ENCODE results near the gene PTPN5.

The PTPN5 gene

DNA sequence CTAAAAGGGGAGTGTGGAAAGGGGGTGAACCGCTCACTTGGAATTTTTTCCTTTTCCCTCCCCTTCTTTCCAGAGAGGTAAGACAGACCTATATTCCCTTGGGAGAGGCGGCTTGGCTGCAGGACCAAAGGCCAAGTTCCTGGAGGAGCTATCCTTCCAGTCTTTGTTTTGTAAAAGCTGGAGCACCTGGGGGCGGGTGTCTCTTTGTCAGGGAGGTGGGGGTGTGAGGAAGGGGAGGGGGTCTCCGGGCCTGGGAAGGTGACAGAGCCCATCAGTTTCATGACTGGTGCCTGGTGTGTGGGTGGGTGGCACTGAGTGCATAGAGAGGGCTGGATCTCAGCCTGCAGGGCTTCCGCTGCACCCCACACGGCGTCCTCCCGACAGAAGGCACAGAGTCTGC lies 18.5 kb downstream of the PTPN5 start:
- no peak for DNase-seq (ENCODE audit: low read depth, low spot score)

DNA sequence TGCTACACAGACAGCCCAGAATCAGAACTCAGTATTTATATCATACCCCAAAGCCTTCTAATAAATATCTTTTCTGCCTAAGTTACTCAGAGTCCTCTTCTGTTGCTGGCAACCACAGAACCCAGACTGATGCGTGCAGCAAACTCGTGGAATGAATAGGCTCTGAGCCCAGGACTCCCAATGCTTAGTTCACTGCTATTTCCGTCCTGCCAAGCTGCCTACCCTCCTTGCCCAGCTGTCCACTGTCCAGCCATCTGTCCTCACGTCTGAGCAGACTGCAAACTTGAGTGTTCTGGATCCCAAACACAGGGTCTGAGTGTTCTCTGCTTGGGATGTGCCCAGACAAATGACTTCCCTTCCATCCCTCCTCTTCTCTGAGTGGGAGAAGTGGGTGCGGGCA lies 19.4 kb downstream of the PTPN5 start:
- no peak for DNase-seq (ENCODE audit: low read depth, low spot score)

- DNase-seq (ENCODE audit: low read depth, low spot score) = no peak
Measured at GRCh38 chr11:18771266-18772035, 20.1 kb downstream of the PTPN5 start.

DNA sequence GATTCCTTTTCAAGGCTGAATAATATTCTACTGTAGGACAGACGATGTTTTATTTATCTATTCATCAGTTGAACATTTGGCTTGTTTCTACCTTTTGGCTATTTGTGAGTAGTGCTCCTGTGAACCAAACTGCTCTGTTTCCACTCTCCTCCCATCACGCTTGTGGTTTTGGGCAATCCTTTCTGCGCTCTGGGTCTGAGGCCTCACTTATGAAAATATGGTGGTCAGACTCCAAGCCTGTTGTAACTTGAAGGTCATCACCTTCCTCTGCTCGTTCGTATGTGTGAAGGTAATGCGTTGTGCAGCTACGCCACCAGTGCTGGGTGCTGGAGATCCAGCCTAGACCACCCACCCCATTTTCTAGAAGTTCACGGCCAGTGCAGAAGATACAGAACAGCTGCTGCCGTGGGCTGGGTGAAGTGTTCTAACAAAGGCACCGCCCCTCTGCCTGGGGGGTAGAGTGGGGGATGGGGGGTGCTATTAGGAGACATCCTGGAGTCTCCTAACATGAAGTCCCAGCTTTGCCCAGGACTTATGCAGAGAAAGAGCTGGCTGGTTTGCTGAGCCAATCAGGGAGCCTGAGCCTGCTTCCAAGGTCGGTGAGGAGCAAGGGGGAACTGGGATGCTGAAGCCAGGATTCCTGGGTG lies 21.0 kb downstream of the PTPN5 start:
- DNase-seq (ENCODE audit: low read depth, low spot score) = no peak

DNA sequence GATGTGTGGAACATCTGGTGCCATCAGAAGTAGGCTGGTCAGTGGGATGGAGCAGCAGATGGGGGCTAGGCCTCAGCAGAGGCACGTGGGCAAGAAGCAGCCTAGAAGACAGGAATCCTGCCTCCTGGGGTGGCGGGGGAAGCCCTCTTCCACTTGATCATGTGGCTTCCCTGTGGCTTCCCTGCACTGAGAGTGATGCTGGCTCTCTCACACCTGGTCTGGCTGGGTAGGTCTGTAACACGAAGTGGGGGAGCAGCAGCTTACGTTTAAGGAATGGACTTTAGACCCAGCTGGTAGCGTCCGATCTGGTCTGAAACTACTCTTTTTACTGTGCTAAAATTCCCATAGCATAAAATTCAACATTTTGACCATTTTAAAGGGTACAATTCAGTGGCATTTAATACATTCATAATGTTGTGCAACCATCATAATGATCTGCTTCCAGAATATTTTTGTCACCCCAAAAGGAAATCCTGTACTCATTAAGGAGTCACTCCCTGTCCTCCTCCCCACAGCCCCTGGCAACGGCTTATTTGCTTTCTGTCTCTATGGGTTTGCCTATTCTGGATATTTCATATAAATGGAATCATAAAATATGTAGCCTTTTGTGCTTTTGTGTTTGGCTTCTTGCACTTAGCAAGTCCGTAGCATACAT lies 21.7 kb downstream of the PTPN5 start:
- DNase-seq (ENCODE audit: low read depth, low spot score) = no peak

GRCh38 chr11:18768978-18769377 lies 22.6 kb downstream of the PTPN5 start:
- no peak for DNase-seq (ENCODE audit: low read depth, low spot score)

DNA sequence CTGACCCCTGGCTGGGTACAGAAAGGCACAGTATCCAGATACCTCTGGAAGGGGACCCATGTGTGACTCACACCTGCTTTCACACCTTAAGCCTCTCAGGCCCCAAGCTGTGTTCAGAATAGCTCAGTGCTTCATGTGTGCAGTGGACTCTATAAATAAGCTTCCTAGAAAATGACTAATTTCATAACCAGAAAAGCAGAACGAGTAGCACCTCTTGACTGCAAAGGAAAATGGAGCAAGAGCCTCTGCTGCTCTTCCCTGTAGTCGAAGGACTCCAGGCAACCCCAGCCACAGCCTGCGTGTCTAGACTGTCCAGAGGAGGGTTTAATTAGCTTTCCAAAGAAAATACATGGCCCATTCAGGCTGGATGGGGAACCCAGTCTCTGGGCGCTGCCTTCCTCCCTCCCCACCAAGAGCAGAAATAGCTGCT lies 23.1 kb downstream of the PTPN5 start:
- DNase-seq (ENCODE audit: low read depth, low spot score) = no peak

- DNase-seq (ENCODE audit: low read depth, low spot score) = no peak
Measured at GRCh38 chr11:18766015-18766414, 25.6 kb downstream of the PTPN5 start.

GRCh38 chr11:18765554-18765953 lies 26.0 kb downstream of the PTPN5 start:
- DNase-seq (ENCODE audit: low read depth, low spot score) = no peak

GRCh38 chr11:18761741-18762140 lies 29.9 kb downstream of the PTPN5 start:
- DNase-seq (ENCODE audit: low read depth, low spot score) = no peak

DNA sequence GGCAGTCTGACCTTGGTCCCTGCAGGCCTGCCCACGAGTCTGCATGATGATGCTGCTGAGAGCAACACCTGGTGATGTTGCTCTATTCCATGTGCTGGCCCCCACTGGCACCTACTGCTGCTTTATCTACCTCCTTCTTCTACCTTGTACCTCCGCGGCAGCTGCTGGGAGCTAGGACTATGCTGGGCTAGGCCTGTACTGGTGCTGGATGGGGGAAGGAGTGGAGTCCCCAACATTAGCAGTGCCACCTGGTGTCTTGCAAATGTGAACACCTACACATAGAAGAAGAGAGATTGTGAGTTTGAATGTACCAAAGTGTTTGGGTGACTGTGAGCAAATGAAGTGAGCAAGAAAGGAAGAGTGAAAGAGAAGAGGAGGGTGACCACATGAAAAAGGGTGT lies 30.5 kb downstream of the PTPN5 start:
- DNase-seq (ENCODE audit: low read depth, low spot score) = no peak

DNA sequence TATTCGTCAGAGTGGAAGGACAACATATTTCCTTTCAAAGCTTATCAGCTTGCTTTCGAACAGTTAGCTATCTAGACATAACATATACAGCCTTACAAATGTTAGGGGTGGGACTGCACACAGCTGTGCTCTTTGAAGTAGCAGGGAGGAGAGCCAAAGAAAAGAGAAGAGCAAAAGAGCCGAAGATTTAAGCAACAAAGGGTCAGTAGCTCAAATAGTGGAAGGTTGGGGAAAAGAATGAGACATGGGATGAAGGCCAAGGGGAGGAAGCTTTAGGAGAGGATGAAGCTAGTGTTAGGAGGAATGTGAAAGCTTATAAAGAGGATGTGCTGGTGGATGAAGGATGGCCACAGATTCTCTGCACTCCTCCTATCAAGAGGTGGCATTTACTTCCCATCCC lies 33.8 kb downstream of the PTPN5 start:
- no peak for DNase-seq (ENCODE audit: low read depth, low spot score)

GRCh38 chr11:18756889-18757288 lies 34.7 kb downstream of the PTPN5 start:
- DNase-seq (ENCODE audit: low read depth, low spot score) = no peak

DNA sequence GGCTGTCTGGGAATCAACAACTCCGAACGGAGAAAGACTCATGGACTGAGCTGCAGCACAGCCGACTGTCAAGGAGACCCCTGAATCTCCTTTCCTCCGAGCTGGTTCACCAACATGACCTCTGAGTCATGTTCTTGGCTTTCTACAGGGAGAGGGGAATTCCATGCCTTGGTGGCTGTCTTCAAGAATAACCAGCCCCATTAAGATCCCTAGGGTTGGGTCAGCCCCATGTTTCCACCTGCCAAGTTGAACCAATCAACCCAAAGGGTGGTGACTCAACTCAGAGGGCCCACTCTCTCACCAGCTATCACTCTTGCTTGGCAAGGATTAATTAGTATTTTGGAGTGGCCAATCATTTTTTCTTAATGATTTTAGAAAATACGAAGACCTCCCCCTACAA lies 37.3 kb downstream of the PTPN5 start:
- DNase-seq (ENCODE audit: low read depth, low spot score) = no peak

DNA sequence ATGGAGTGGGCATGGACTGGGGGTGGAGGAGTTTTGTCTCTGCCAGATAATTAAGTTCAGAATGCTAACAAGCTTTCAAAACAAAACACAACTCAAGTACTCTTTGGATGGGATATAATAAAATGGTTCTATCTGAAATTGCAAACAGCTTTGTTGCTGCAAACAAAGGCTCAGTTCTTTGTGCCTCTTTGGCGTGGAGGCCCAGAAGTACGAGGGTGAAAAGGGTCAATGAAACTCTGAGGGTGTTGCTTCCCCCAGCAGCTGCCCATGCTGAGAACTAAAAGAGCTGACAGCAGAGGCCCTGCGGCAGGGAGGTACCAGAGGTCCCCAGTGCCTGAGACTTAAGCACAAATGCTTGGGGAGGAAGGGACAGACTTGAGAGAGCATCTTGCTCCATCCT lies 39.1 kb downstream of the PTPN5 start:
- DNase-seq (ENCODE audit: low read depth, low spot score) = no peak

- no peak for DNase-seq (ENCODE audit: low read depth, low spot score)
Measured at GRCh38 chr11:18750944-18751343, 40.7 kb downstream of the PTPN5 start.

GRCh38 chr11:18749681-18750319 lies 41.8 kb downstream of the PTPN5 start:
- no peak for DNase-seq (ENCODE audit: low read depth, low spot score)

DNA sequence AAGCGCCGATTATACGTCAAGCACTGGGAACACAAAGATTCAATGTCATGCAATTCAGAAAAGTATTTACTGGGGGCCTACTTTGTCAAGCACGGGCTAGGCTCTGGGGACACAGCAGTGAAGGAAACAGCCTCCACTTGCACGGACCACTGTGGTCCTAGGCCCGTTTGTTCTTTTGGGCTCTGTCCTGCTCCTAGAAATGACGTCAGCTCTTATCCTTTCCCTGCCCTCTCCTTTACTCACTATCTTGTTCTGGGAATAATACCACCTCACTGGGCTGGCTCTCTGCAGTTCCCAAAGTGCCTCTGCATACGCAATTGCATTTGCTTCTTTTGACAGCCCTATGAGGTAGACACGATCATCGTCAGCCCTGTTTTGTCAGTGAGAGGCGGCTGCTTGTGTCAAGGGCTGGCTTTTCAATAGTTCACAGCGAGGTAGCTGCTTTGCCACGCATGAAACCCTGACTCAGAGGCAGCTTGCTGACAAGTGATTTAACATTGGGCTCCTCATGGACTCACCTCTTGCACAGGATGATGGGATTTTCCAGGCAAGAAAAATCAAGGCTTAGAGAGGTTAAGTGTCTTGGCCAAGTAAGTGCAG lies 42.7 kb downstream of the PTPN5 start:
- no peak for DNase-seq (ENCODE audit: low read depth, low spot score)

DNA sequence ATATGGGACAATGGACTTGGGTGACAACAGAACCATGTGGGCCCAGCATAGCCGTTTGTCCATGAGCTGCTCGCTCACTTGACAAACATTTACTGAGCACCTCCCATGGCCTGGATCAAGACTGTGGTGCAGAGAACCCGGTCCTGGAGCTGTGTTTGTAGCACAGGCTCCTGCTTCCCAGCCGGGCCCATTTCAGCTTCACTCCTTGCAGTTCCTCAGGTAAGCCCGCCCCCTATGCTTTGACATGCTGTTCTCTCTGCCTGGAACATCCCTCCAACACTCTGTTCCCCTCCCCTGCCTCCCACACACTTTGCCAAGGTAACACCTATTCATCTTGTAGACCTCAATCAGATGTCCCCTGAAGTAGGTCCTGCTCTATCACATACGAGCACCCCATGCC lies 46.3 kb downstream of the PTPN5 start:
- DNase-seq (ENCODE audit: low read depth, low spot score) = no peak

GRCh38 chr11:18743900-18744514 lies 47.6 kb downstream of the PTPN5 start:
- no peak for DNase-seq (ENCODE audit: low read depth, low spot score)

DNA sequence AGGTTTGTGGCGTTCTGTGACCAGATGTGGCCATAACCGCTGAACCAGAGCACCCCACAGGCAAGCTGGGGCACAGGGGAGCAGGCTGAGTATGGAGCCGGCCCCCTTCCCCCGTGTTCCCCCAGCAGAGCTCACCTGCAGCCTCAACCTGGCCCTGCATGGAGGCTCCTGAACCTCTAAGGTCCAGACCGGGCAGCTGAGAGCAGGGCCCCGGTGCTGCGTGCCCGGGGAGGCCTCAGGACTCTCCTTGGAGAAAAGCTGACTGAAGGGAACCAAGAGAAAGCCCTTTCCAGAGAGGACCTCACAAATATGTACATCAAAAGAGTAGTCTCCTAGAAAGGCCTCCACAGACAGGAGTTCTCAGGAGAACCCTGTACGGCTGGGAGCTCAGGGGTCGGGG lies 48.2 kb downstream of the PTPN5 start:
- no peak for DNase-seq (ENCODE audit: low read depth, low spot score)

- DNase-seq (ENCODE audit: low read depth, low spot score) = no peak
Measured at GRCh38 chr11:18741783-18742182, 49.8 kb downstream of the PTPN5 start.

All from brain pericyte (primary cell).